Measurements from ENCODE around the gene ZNF282. TPM values are rescaled to one million over a fixed set of nuclear protein-coding genes. Genes with fewer than 3 reads are reported as not detected.

The ZNF282 gene
- total RNA-seq, 1 donor from 2014 or later, result 23.2 TPM

GRCh38 chr7:149196151-149196704 lies 882 bp downstream of the ZNF282 start:
- DNase-seq (ENCODE audit: low read depth) (no peak), FAIRE-seq (no peak)
- Histone ChIP-seq H3K27me3 (ENCODE audit: control insufficient read depth, insufficient read depth, low read length) (no peaks in the 10 kb centered on the region), H3K4me3 (ENCODE audit: low read depth, low read length) (peak overlapping the region; percentile 73), H3K36me3 (ENCODE audit: control insufficient read depth, insufficient read depth, low read length) (peaks cover 14% of the 10 kb centered on the region)
- TF ChIP-seq CTCF (IDR thresholded peaks at IDR 0.05; ENCODE audit: insufficient read depth, low read length, severe bottlenecking), result no peak

- peaks cover 16% of the 10 kb centered on the region for H3K36me3 ChIP-seq (ENCODE audit: control insufficient read depth, insufficient read depth, low read length)
- DNase-seq (ENCODE audit: low read depth), result peak; percentile 28
- no peak for TF ChIP-seq CTCF (IDR thresholded peaks at IDR 0.05; ENCODE audit: insufficient read depth, low read length, severe bottlenecking)
- H3K4me3 ChIP-seq (ENCODE audit: low read depth, low read length), result peak overlapping the region; percentile 73
- no peaks in the 10 kb centered on the region for H3K27me3 ChIP-seq (ENCODE audit: control insufficient read depth, insufficient read depth, low read length)
- no peak for FAIRE-seq
These were observed 1.4 kb downstream of the ZNF282 start for GRCh38 chr7:149196705-149197171.

- FAIRE-seq, result no peak
- Histone ChIP-seq H3K36me3 (ENCODE audit: control insufficient read depth, insufficient read depth, low read length) (peaks cover 17% of the 10 kb centered on the region), H3K27me3 (ENCODE audit: control insufficient read depth, insufficient read depth, low read length) (no peaks in the 10 kb centered on the region), H3K4me3 (ENCODE audit: low read depth, low read length) (no peak overlapping the region)
- DNase-seq (ENCODE audit: low read depth), result peak; percentile 73
- no peak for TF ChIP-seq CTCF (IDR thresholded peaks at IDR 0.05; ENCODE audit: insufficient read depth, low read length, severe bottlenecking)
These were observed 2.3 kb downstream of the ZNF282 start for GRCh38 chr7:149197675-149198074.

GRCh38 chr7:149198161-149198816 lies 2.9 kb downstream of the ZNF282 start:
- FAIRE-seq (no peak), DNase-seq (ENCODE audit: low read depth) (no peak)
- Histone ChIP-seq H3K4me3 (ENCODE audit: low read depth, low read length) (no peak overlapping the region), H3K27me3 (ENCODE audit: control insufficient read depth, insufficient read depth, low read length) (no peaks in the 10 kb centered on the region), H3K36me3 (ENCODE audit: control insufficient read depth, insufficient read depth, low read length) (peaks cover 18% of the 10 kb centered on the region)
- TF ChIP-seq CTCF (IDR thresholded peaks at IDR 0.05; ENCODE audit: insufficient read depth, low read length, severe bottlenecking), result no peak

- TF ChIP-seq CTCF (IDR thresholded peaks at IDR 0.05; ENCODE audit: insufficient read depth, low read length, severe bottlenecking), result no peak
These were observed 4.1 kb downstream of the ZNF282 start for GRCh38 chr7:149199234-149199995.

More at GRCh38 chr7:149199234-149199995, 4.1 kb downstream of the ZNF282 start:
- FAIRE-seq (no peak), DNase-seq (ENCODE audit: low read depth) (peak; percentile 59)
- H3K36me3 ChIP-seq (ENCODE audit: control insufficient read depth, insufficient read depth, low read length), result peaks cover 20% of the 10 kb centered on the region
- H3K27me3 ChIP-seq (ENCODE audit: control insufficient read depth, insufficient read depth, low read length), result no peaks in the 10 kb centered on the region
- no peak overlapping the region for H3K4me3 ChIP-seq (ENCODE audit: low read depth, low read length)
